Measurements from ENCODE around the gene IFT74. TPM values are rescaled to one million over a fixed set of nuclear protein-coding genes. Genes with fewer than 3 reads are reported as not detected.

IFT74 gene
- total RNA-seq, 3 donors from 2014 or later: 13.0 to 34.1 (median 21.0) TPM

DNA sequence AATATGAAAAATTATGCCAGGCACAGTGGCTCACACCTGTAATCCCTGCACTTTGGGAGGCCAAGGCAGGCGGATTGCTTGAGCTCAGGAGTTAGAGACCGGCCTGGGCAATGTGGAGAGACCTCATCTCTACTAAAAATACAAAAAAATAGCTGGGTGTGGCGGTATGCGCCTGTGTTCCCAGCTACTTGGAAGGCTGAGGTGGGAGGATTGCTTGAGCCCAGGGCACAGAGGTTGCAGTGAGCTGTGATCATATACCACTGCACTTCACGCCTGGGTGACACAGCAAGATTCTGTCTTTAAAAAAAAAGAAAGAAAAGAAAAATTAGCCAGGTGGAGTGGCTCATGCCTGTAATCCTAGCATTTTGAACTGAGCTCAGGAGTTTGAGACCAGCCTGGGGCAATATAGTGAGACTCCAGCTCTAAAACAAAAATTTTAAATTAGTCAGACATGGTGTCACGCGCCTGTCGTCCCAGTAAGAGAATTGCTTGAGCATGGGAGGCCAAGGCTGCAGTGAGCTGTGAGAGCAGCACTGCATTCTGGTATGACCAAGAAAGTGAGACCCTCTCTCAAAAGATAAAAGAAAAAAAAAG is 27.2 kb upstream of the IFT74 start:
- Histone ChIP-seq H3K4me1 (no peaks in the 10 kb centered on the region), H3K27me3 (no peaks in the 10 kb centered on the region), H3K27ac (no peak overlapping the region), H3K36me3 (peaks cover 8% of the 10 kb centered on the region), H3K9me3 (no peaks in the 10 kb centered on the region), H3K4me3 (no peak overlapping the region)
- intact Hi-C loops (cut with DNase I; ENCODE audit: low total_unique reads): no loop called here
- TF ChIP-seq POLR2AphosphoS5 (IDR thresholded peaks at IDR 0.05) (no peak), POLR2A (IDR thresholded peaks at IDR 0.05) (no peak)
- TF ChIP-seq, protein P1, sequence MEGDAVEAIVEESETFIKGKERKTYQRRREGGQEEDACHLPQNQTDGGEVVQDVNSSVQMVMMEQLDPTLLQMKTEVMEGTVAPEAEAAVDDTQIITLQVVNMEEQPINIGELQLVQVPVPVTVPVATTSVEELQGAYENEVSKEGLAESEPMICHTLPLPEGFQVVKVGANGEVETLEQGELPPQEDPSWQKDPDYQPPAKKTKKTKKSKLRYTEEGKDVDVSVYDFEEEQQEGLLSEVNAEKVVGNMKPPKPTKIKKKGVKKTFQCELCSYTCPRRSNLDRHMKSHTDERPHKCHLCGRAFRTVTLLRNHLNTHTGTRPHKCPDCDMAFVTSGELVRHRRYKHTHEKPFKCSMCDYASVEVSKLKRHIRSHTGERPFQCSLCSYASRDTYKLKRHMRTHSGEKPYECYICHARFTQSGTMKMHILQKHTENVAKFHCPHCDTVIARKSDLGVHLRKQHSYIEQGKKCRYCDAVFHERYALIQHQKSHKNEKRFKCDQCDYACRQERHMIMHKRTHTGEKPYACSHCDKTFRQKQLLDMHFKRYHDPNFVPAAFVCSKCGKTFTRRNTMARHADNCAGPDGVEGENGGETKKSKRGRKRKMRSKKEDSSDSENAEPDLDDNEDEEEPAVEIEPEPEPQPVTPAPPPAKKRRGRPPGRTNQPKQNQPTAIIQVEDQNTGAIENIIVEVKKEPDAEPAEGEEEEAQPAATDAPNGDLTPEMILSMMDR (IDR thresholded peaks at IDR 0.05): no peak
- no peak for DNase-seq (ENCODE audit: low spot score in 2 of 2)

DNA sequence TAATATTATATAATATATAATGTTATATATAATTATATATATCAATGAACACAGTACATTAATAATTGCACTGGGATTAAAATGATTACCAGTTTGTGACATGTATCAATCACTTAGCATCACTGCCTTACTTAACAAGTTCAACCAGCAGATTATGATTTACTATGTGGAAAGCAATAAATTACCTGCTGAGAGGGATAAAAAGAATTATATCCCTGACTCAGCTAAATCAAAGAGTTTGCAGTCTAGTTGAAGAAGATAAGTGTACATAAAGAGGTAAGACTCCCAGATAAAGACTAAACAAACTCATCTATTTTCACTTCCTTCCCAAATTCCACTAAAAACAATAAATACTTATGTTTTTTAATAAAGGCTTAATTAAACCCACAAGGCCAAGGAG is 20.4 kb upstream of the IFT74 start:
- H3K27me3 ChIP-seq: no peaks in the 10 kb centered on the region
- intact Hi-C loops (cut with DNase I; ENCODE audit: low total_unique reads): no loop called here

DNA sequence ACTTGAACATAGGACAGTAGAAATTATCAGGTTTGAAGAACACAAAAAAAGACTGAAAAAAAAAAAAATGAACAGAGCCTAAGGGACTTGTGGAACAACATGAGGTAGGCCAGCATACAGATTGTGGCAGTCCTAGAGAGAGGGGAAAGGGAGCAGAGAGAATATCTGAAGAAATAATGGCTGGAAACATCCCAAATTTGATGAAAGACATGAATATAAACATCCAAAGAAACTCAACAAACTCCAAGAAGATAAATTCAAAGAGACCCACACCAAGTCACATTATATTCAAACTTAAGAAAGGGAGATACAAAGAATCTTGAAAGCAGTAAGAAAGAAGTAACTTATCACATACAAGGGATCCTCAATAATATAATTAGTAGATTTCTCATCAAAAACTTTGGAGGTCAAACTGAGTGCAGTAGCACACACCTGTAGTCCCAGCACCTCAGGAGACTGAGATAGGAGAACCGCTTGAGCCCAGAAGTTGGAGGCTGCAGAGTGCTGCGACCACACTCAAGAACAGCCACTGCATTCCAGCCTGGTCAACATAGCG is 18.3 kb upstream of the IFT74 start:
- DNase-seq (ENCODE audit: low spot score in 2 of 2): no peak
- TF ChIP-seq POLR2A (IDR thresholded peaks at IDR 0.05): no peak
- TF ChIP-seq POLR2AphosphoS5 (IDR thresholded peaks at IDR 0.05): no peak
- TF ChIP-seq, protein P1 (IDR thresholded peaks at IDR 0.05): no peak
- H3K36me3 ChIP-seq: no peaks in the 10 kb centered on the region
- no peak overlapping the region for H3K4me3 ChIP-seq
- no peak overlapping the region for H3K27ac ChIP-seq
- H3K4me1 ChIP-seq: no peaks in the 10 kb centered on the region
- H3K9me3 ChIP-seq: peaks cover 0 to 11% of the 10 kb centered on the region in 2 donors
- no peaks in the 10 kb centered on the region for H3K27me3 ChIP-seq
- intact Hi-C loops (cut with DNase I; ENCODE audit: low total_unique reads): no loop called here

More for the DNA sequence above, 20.4 kb upstream of the IFT74 start:
- TF ChIP-seq POLR2AphosphoS5 (IDR thresholded peaks at IDR 0.05) (no peak), POLR2A (IDR thresholded peaks at IDR 0.05) (no peak)
- TF ChIP-seq, protein P1 (IDR thresholded peaks at IDR 0.05): no peak
- Histone ChIP-seq H3K4me3 (no peak overlapping the region), H3K27ac (no peak overlapping the region), H3K36me3 (no peaks in the 10 kb centered on the region), H3K9me3 (peaks cover 0 to 11% of the 10 kb centered on the region in 2 donors), H3K4me1 (no peaks in the 10 kb centered on the region)
- DNase-seq (ENCODE audit: low spot score in 2 of 2): no peak

DNA sequence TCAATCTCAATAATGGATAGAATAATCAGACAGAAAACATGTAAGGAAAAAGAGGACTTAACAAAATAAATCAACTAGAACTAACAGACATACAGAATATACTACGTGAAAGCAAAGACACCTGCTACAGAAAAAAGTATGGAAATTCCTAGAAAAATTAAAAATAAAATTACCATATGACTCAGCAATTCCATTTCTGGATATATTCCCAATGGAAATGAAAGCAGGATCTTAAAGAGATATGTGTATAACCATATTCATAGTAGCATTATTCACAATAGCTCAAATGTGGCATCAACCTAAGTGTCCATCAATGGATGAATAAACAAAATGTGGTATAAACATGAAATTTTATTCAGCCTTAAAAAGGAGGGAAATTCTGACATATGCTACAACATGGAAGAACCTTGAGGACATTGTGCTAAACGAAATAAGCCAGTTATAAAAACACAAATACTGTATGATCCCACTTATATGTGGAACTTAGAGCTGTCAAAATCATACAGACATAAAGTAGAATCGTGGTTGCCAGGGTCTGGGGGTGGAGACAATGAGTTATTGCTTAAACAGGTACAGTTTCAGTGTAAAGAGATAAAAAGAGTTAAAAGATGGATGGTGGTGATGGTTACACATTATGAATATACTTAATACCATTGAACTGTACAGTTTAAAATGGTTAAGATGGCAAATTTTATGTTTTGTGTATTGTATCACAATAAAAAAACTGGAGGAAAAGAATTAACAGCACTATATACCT is 16.1 kb upstream of the IFT74 start:
- no peak overlapping the region for H3K27ac ChIP-seq
- H3K9me3 ChIP-seq: peaks cover 0 to 11% of the 10 kb centered on the region in 2 donors
- no peaks in the 10 kb centered on the region for H3K4me1 ChIP-seq
- TF ChIP-seq, protein P1 (IDR thresholded peaks at IDR 0.05): no peak
- TF ChIP-seq POLR2AphosphoS5 (IDR thresholded peaks at IDR 0.05) (no peak), POLR2A (IDR thresholded peaks at IDR 0.05) (no peak)
- no peak for DNase-seq (ENCODE audit: low spot score in 2 of 2)
- intact Hi-C loops (cut with DNase I; ENCODE audit: low total_unique reads): no loop called here
- no peak overlapping the region for H3K4me3 ChIP-seq
- H3K36me3 ChIP-seq: no peaks in the 10 kb centered on the region
- H3K27me3 ChIP-seq: no peaks in the 10 kb centered on the region

DNA sequence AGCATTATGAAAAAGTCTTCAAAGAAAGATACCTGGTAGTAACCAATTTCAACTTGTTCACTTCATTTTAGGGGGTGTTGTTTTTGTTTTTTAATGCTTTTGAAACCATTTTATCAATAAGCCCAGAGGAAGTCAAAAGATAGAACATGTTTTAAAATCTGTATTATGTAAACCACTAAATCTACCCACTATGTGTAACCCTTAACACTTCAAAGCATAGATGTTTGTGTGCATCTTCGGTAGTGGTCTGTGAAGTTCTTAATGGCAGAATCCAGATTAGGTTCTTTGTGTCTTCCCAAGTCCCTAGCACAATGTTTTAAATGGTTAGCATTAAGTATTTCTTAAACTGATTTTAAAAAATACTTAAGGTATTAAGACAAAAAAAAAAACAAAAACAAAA is 15.4 kb upstream of the IFT74 start:
- TF ChIP-seq POLR2AphosphoS5 (IDR thresholded peaks at IDR 0.05): no peak
- TF ChIP-seq, protein P1 (IDR thresholded peaks at IDR 0.05): no peak
- TF ChIP-seq POLR2A (IDR thresholded peaks at IDR 0.05): no peak
- H3K4me1 ChIP-seq: peaks cover 3 to 6% of the 10 kb centered on the region in 2 donors
- peaks cover 0 to 11% of the 10 kb centered on the region in 2 donors for H3K9me3 ChIP-seq
- H3K4me3 ChIP-seq: no peak overlapping the region
- H3K27me3 ChIP-seq: no peaks in the 10 kb centered on the region
- H3K27ac ChIP-seq: no peak overlapping the region
- H3K36me3 ChIP-seq: no peaks in the 10 kb centered on the region
- DNase-seq (ENCODE audit: low spot score in 2 of 2): no peak
- intact Hi-C loops (cut with DNase I; ENCODE audit: low total_unique reads): no loop called here
